Stimulated activated naive CD8-positive, alpha-beta T cell treated with anti-CD3 and anti-CD28 coated beads, Interleukin-15, Interleukin-2, amounts not matched to agents 100 ng/mL and 50 ng/mL, for 24 hours (primary cell): ENCODE measurements around the gene SNRNP40.

ENCODE experiments used
- H3K27ac Mint-ChIP-seq: one replicate; pipeline ENCODE4 v1.8.0; 2021; ENCODE audit warnings: mild to moderate bottlenecking, mixed read lengths
- H3K27me3 Mint-ChIP-seq: one replicate; pipeline ENCODE4 v1.8.0; 2021; ENCODE audit warnings: mixed read lengths
- H3K36me3 Mint-ChIP-seq: one replicate; pipeline ENCODE4 v1.8.0; 2021; ENCODE audit warnings: low read depth, mixed read lengths
- H3K4me1 Mint-ChIP-seq: one replicate; pipeline ENCODE4 v1.8.0; 2021; ENCODE audit warnings: low read depth, mixed read lengths
- H3K4me3 Mint-ChIP-seq: one replicate; pipeline ENCODE4 v1.8.0; 2021; ENCODE audit warnings: mild to moderate bottlenecking, mixed read lengths
- H3K9me3 Mint-ChIP-seq: one replicate; pipeline ENCODE4 v1.8.0; 2021; ENCODE audit warnings: mixed read lengths

Gene SNRNP40

GRCh38 chr1:31258581-31258980 lies 38.0 kb downstream of the SNRNP40 start:
- no peak overlapping the region for H3K4me3 Mint-ChIP-seq
- peaks cover 46% of the 10 kb centered on the region for H3K36me3 Mint-ChIP-seq
- H3K4me1 Mint-ChIP-seq = no peaks in the 10 kb centered on the region
- no peaks in the 10 kb centered on the region for H3K27me3 Mint-ChIP-seq
- H3K9me3 Mint-ChIP-seq = no peaks in the 10 kb centered on the region
- H3K27ac Mint-ChIP-seq = no peak overlapping the region

GRCh38 chr1:31257213-31257612 lies 39.4 kb downstream of the SNRNP40 start:
- Mint-ChIP-seq H3K27me3 (no peaks in the 10 kb centered on the region), H3K9me3 (no peaks in the 10 kb centered on the region), H3K27ac (no peak overlapping the region), H3K4me1 (no peaks in the 10 kb centered on the region), H3K4me3 (no peak overlapping the region), H3K36me3 (peaks cover 41% of the 10 kb centered on the region)

- Mint-ChIP-seq H3K4me3 (no peak overlapping the region), H3K27me3 (no peaks in the 10 kb centered on the region), H3K27ac (no peak overlapping the region), H3K9me3 (no peaks in the 10 kb centered on the region), H3K4me1 (no peaks in the 10 kb centered on the region), H3K36me3 (no peaks in the 10 kb centered on the region)
These were observed 46.7 kb downstream of the SNRNP40 start for GRCh38 chr1:31249854-31250253.

GRCh38 chr1:31248276-31248675 lies 48.3 kb downstream of the SNRNP40 start:
- H3K27ac Mint-ChIP-seq = no peak overlapping the region
- H3K9me3 Mint-ChIP-seq = no peaks in the 10 kb centered on the region
- H3K4me3 Mint-ChIP-seq = no peak overlapping the region
- no peaks in the 10 kb centered on the region for H3K36me3 Mint-ChIP-seq
- no peaks in the 10 kb centered on the region for H3K4me1 Mint-ChIP-seq
- H3K27me3 Mint-ChIP-seq = no peaks in the 10 kb centered on the region

GRCh38 chr1:31244326-31244725 lies 52.3 kb downstream of the SNRNP40 start:
- peaks cover 12% of the 10 kb centered on the region for H3K4me1 Mint-ChIP-seq
- H3K27me3 Mint-ChIP-seq = peaks cover 11% of the 10 kb centered on the region
- H3K27ac Mint-ChIP-seq = no peak overlapping the region
- no peaks in the 10 kb centered on the region for H3K36me3 Mint-ChIP-seq
- H3K4me3 Mint-ChIP-seq = no peak overlapping the region
- H3K9me3 Mint-ChIP-seq = no peaks in the 10 kb centered on the region

- Mint-ChIP-seq H3K4me1 (peaks cover 18% of the 10 kb centered on the region), H3K4me3 (no peak overlapping the region), H3K27me3 (peaks cover 16% of the 10 kb centered on the region), H3K27ac (no peak overlapping the region), H3K36me3 (no peaks in the 10 kb centered on the region), H3K9me3 (no peaks in the 10 kb centered on the region)
These were observed 52.9 kb downstream of the SNRNP40 start for GRCh38 chr1:31243501-31244286.

- H3K27ac Mint-ChIP-seq = no peak overlapping the region
- peaks cover 20% of the 10 kb centered on the region for H3K4me1 Mint-ChIP-seq
- H3K4me3 Mint-ChIP-seq = no peak overlapping the region
- no peaks in the 10 kb centered on the region for H3K9me3 Mint-ChIP-seq
- H3K36me3 Mint-ChIP-seq = no peaks in the 10 kb centered on the region
- peaks cover 35% of the 10 kb centered on the region for H3K27me3 Mint-ChIP-seq
These were observed 55.3 kb downstream of the SNRNP40 start for GRCh38 chr1:31241321-31241720.

GRCh38 chr1:31239653-31240241 lies 56.8 kb downstream of the SNRNP40 start, which contains the start of gene NKAIN1:
TSS of gene NKAIN1 (minus strand) at chr1:31239887. CDS start at chr1:31239547, 340 bp downstream.
- Mint-ChIP-seq H3K27ac (no peak within 1 kb of the TSS), H3K4me3 (peak within 1 kb of the TSS; percentile 65)

GRCh38 chr1:31238986-31239613 lies 57.5 kb downstream of the SNRNP40 start:
- H3K4me3 Mint-ChIP-seq = peak overlapping the region; percentile 65
- H3K9me3 Mint-ChIP-seq = no peaks in the 10 kb centered on the region
- no peaks in the 10 kb centered on the region for H3K36me3 Mint-ChIP-seq
- H3K27me3 Mint-ChIP-seq = peaks cover 52% of the 10 kb centered on the region
- H3K4me1 Mint-ChIP-seq = peaks cover 20% of the 10 kb centered on the region
- H3K27ac Mint-ChIP-seq = no peak overlapping the region

More at GRCh38 chr1:31239653-31240241, 56.8 kb downstream of the SNRNP40 start, which contains the start of gene NKAIN1:
- H3K4me1 Mint-ChIP-seq = peaks cover 20% of the 10 kb centered on the region
- H3K36me3 Mint-ChIP-seq = no peaks in the 10 kb centered on the region
- H3K9me3 Mint-ChIP-seq = no peaks in the 10 kb centered on the region
- peaks cover 48% of the 10 kb centered on the region for H3K27me3 Mint-ChIP-seq

GRCh38 chr1:31238612-31238985 lies 58.0 kb downstream of the SNRNP40 start:
- Mint-ChIP-seq H3K27ac (no peak overlapping the region), H3K27me3 (peaks cover 52% of the 10 kb centered on the region), H3K9me3 (no peaks in the 10 kb centered on the region), H3K4me1 (peaks cover 20% of the 10 kb centered on the region), H3K4me3 (peak overlapping the region; percentile 65), H3K36me3 (no peaks in the 10 kb centered on the region)

GRCh38 chr1:31234870-31235269 lies 61.7 kb downstream of the SNRNP40 start:
- Mint-ChIP-seq H3K27ac (no peak overlapping the region), H3K27me3 (peaks cover 42% of the 10 kb centered on the region), H3K4me3 (no peak overlapping the region), H3K4me1 (peaks cover 8% of the 10 kb centered on the region), H3K36me3 (no peaks in the 10 kb centered on the region), H3K9me3 (no peaks in the 10 kb centered on the region)

- Mint-ChIP-seq H3K9me3 (no peaks in the 10 kb centered on the region), H3K36me3 (no peaks in the 10 kb centered on the region), H3K4me1 (peaks cover 7% of the 10 kb centered on the region), H3K4me3 (no peak overlapping the region), H3K27ac (no peak overlapping the region), H3K27me3 (peaks cover 41% of the 10 kb centered on the region)
These were observed 62.4 kb downstream of the SNRNP40 start for GRCh38 chr1:31234123-31234708.

GRCh38 chr1:31232689-31233088 lies 63.9 kb downstream of the SNRNP40 start:
- Mint-ChIP-seq H3K27me3 (peaks cover 26% of the 10 kb centered on the region), H3K4me1 (no peaks in the 10 kb centered on the region), H3K4me3 (no peak overlapping the region), H3K9me3 (no peaks in the 10 kb centered on the region), H3K27ac (no peak overlapping the region), H3K36me3 (no peaks in the 10 kb centered on the region)

- Mint-ChIP-seq H3K27ac (no peak overlapping the region), H3K4me1 (no peaks in the 10 kb centered on the region), H3K9me3 (no peaks in the 10 kb centered on the region), H3K27me3 (peaks cover 21% of the 10 kb centered on the region), H3K36me3 (no peaks in the 10 kb centered on the region), H3K4me3 (no peak overlapping the region)
These were observed 64.8 kb downstream of the SNRNP40 start for GRCh38 chr1:31231802-31232201.

GRCh38 chr1:31230378-31230777 lies 66.2 kb downstream of the SNRNP40 start:
- no peak overlapping the region for H3K27ac Mint-ChIP-seq
- no peak overlapping the region for H3K4me3 Mint-ChIP-seq
- no peaks in the 10 kb centered on the region for H3K36me3 Mint-ChIP-seq
- H3K9me3 Mint-ChIP-seq = no peaks in the 10 kb centered on the region
- H3K27me3 Mint-ChIP-seq = peaks cover 10% of the 10 kb centered on the region
- no peaks in the 10 kb centered on the region for H3K4me1 Mint-ChIP-seq
